HG03565 (cell line): ENCODE results near the gene BLMH.

Experiments used
- ATAC-seq: cut with Tn5 transposase; IDR thresholded peaks from one replicate; pipeline ENCODE4 v1.9.1; 2021; ENCODE audit warnings: mild to moderate bottlenecking, moderate library complexity; ENCODE audit not compliant: unreplicated experiment

The BLMH gene

GRCh38 chr17:30291543-30292285, at the start of gene BLMH:
Gene BLMH, minus strand, starts transcription at chr17:30291944. Its CDS starts 125 bp downstream, at chr17:30291819.
- ATAC-seq, result peak; percentile 47

- ATAC-seq, result no peak
These were observed 49.1 kb upstream of the BLMH start for GRCh38 chr17:30340801-30341356.

GRCh38 chr17:30339086-30339485, 47.3 kb upstream of the BLMH start:
- ATAC-seq, result no peak

- ATAC-seq, result no peak
These were observed 45.8 kb upstream of the BLMH start for GRCh38 chr17:30337393-30337999.

GRCh38 chr17:30336369-30337171, 44.8 kb upstream of the BLMH start:
- ATAC-seq, result no peak

- no peak for ATAC-seq
These were observed 42.7 kb upstream of the BLMH start for GRCh38 chr17:30334421-30334820.

GRCh38 chr17:30333503-30334360, 42.0 kb upstream of the BLMH start, which contains the start of gene TMIGD1:
Gene TMIGD1, minus strand, starts transcription at chr17:30334057. Its CDS starts 1,924 bp downstream, at chr17:30332133.
- ATAC-seq, result no peak

- ATAC-seq, result no peak
These were observed 40.4 kb upstream of the BLMH start for GRCh38 chr17:30332057-30332542.

- no peak for ATAC-seq
These were observed 35.1 kb upstream of the BLMH start for GRCh38 chr17:30326809-30327208.

- no peak for ATAC-seq
These were observed 33.0 kb upstream of the BLMH start for GRCh38 chr17:30324723-30325122.

- no peak for ATAC-seq
These were observed 32.2 kb upstream of the BLMH start for GRCh38 chr17:30323895-30324319.

- ATAC-seq, result no peak
These were observed 31.6 kb upstream of the BLMH start for GRCh38 chr17:30323262-30323894.

- ATAC-seq, result no peak
These were observed 29.6 kb upstream of the BLMH start for GRCh38 chr17:30321314-30321713.

GRCh38 chr17:30318155-30318554, 26.4 kb upstream of the BLMH start:
- ATAC-seq, result no peak

- ATAC-seq, result no peak
These were observed 25.0 kb upstream of the BLMH start for GRCh38 chr17:30316736-30317135.

GRCh38 chr17:30315106-30315505, 23.4 kb upstream of the BLMH start:
- no peak for ATAC-seq

GRCh38 chr17:30314474-30314873, 22.7 kb upstream of the BLMH start:
- ATAC-seq, result no peak

- ATAC-seq, result no peak
These were observed 20.5 kb upstream of the BLMH start for GRCh38 chr17:30312226-30312625.

GRCh38 chr17:30310562-30310961, 18.8 kb upstream of the BLMH start:
- ATAC-seq, result no peak

- ATAC-seq, result no peak
These were observed 17.8 kb upstream of the BLMH start for GRCh38 chr17:30309591-30309990.
